Mucosa of rectum (tissue), 2 donors: ENCODE measurements around the gene MSH2.
A peak's percentile ranks its signal among the peaks of the same experiment; 100 is the strongest.
"Not testable (repeated sequence)": the region's sequence is repeated elsewhere in the genome, so short reads cannot be mapped to it uniquely, and the experiment has no call there.

Experiments
- H3K27ac ChIP-seq, 2 donors: one replicate each; pipeline ENCODE4 v1.7.0; 2013; ENCODE audit warnings: inconsistent platforms in 2 of 2, low read depth in 2 of 2, low read length in 2 of 2
- H3K27me3 ChIP-seq, 2 donors: one replicate each; pipeline ENCODE4 v1.7.0; 2013; ENCODE audit warnings: low read length in 2 of 2; ENCODE audit not compliant: control insufficient read depth in 2 of 2, insufficient read depth in 2 of 2
- H3K36me3 ChIP-seq, 2 donors: one replicate each; pipeline ENCODE4 v1.7.0; 2013; ENCODE audit warnings: low read length in 2 of 2; ENCODE audit not compliant: control insufficient read depth in 2 of 2, insufficient read depth in 2 of 2
- H3K4me1 ChIP-seq, 2 donors: one replicate each; pipeline ENCODE4 v1.7.0; 2013; ENCODE audit warnings: low read length in 2 of 2, mild to moderate bottlenecking in 1 of 2; ENCODE audit not compliant: control insufficient read depth in 2 of 2, insufficient read depth in 2 of 2
- H3K4me3 ChIP-seq, 2 donors: one replicate each; pipeline ENCODE4 v1.7.0; 2013; ENCODE audit warnings: low read length in 2 of 2
- H3K9ac ChIP-seq, 2 donors: one replicate each; pipeline ENCODE4 v1.7.0; 2013; ENCODE audit warnings: low read length in 2 of 2, low read depth in 1 of 2, mild to moderate bottlenecking in 1 of 2
- H3K9me3 ChIP-seq, 2 donors: one replicate each; pipeline ENCODE4 v1.7.0; 2013; ENCODE audit warnings: low read length in 2 of 2; ENCODE audit not compliant: control insufficient read depth in 2 of 2
- donor health status: healthy.
- donor health status: Normal muscosa, but diverticular disease.

MSH2 gene

DNA sequence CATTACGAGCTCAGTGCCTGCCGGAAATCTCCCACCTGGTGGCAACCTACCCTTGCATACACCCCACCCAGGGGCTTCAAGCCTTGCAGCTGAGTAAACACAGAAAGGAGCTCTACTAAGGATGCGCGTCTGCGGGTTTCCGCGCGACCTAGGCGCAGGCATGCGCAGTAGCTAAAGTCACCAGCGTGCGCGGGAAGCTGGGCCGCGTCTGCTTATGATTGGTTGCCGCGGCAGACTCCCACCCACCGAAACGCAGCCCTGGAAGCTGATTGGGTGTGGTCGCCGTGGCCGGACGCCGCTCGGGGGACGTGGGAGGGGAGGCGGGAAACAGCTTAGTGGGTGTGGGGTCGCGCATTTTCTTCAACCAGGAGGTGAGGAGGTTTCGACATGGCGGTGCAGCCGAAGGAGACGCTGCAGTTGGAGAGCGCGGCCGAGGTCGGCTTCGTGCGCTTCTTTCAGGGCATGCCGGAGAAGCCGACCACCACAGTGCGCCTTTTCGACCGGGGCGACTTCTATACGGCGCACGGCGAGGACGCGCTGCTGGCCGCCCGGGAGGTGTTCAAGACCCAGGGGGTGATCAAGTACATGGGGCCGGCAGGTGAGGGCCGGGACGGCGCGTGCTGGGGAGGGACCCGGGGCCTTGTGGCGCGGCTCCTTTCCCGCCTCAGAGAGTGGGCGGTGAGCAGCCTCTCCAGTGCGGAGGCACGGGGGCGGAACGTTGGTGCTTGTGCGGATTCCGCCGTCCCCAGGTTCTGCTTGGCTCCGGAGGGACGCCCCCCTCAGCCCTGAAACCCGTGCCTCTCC, at the start of gene MSH2:
Gene MSH2, plus strand, starts transcription at position 352 of the 804 bp plus-strand sequence. Its CDS starts 36 bp downstream, at position 388.
- Histone ChIP-seq H3K27me3 (no peaks in the 10 kb centered on the region), H3K27ac (peak within 1 kb of the TSS; percentile 48 to 73), H3K36me3 (no peaks in the 10 kb centered on the region), H3K4me3 (peak within 1 kb of the TSS; percentile 86 to 89), H3K9me3 (no peaks in the 10 kb centered on the region), H3K9ac (peak within 1 kb of the TSS; percentile 74 to 82), H3K4me1 (peaks cover 11 to 12% of the 10 kb centered on the region in 2 donors)

GRCh38 chr2:47354013-47354847, 48.7 kb upstream of the MSH2 start:
- no peaks in the 10 kb centered on the region for H3K36me3 ChIP-seq
- no peaks in the 10 kb centered on the region for H3K9me3 ChIP-seq
- H3K27me3 ChIP-seq = no peaks in the 10 kb centered on the region
- H3K4me3 ChIP-seq = peak overlapping the region in 1 of 2 donors; percentile 45
- peak overlapping the region; percentile 48 to 59 for H3K9ac ChIP-seq
- peaks cover 18 to 48% of the 10 kb centered on the region in 2 donors for H3K4me1 ChIP-seq
- H3K27ac ChIP-seq = peak overlapping the region; percentile 89 to 90

GRCh38 chr2:47354848-47355204, 48.1 kb upstream of the MSH2 start:
- Histone ChIP-seq H3K27me3 (no peaks in the 10 kb centered on the region), H3K9ac (peak overlapping the region; percentile 58 to 60), H3K27ac (peak overlapping the region; percentile 89 to 90), H3K36me3 (no peaks in the 10 kb centered on the region), H3K4me3 (no peak overlapping the region), H3K4me1 (peaks cover 21 to 52% of the 10 kb centered on the region in 2 donors), H3K9me3 (no peaks in the 10 kb centered on the region)

DNA sequence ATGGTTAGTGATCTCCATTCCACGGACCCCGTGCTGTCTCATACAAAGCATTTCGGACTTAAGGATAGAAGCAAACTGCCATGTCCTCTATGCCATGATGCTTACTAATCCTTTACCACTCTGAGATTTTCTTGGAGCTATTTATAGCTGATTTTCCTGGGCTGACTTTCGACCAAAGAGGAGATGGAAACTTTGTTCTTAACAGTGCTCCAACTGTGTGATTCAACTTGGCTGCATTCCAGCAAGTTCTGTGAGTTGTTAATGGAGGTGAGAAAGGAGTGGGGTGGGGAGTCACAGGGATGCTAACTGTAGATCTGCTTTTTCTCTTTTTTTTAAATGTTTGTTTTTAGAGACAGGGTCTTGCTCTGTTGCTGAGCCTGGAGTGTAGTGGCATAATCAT, 45.5 kb upstream of the MSH2 start:
- Histone ChIP-seq H3K36me3 (no peaks in the 10 kb centered on the region), H3K9ac (peak overlapping the region; percentile 34 to 42), H3K27me3 (no peaks in the 10 kb centered on the region), H3K9me3 (no peaks in the 10 kb centered on the region), H3K27ac (peak overlapping the region; percentile 89 to 90), H3K4me3 (no peak overlapping the region), H3K4me1 (peaks cover 21 to 61% of the 10 kb centered on the region in 2 donors)

DNA sequence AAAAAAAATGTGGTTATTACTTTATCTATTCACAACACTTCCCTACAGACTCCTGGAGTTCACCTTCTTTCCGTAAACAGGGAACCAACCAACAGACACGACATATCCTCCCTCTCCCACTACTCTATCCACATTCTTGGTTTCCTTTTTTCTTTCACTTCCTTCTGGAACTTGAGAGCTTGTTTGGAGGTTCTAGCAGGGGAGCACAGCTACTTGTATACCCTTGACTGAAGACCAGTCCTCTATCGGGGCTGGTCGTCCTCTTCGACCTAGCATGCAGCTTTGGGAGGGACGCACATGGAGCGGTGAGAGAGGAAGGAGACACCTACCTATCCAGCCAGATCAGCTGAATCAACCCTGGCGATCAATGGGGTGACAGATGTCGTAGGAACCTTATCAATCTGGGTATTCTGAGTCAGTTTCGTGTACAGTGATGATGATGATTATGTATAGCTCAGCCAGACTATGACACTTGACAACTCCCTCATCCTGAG, 43.5 kb upstream of the MSH2 start:
- Histone ChIP-seq H3K9me3 (no peaks in the 10 kb centered on the region), H3K27ac (peak overlapping the region; percentile 89 to 96), H3K27me3 (no peaks in the 10 kb centered on the region), H3K4me3 (peak overlapping the region in 1 of 2 donors; percentile 22), H3K4me1 (peaks cover 13 to 49% of the 10 kb centered on the region in 2 donors), H3K9ac (peak overlapping the region; percentile 56 to 61), H3K36me3 (no peaks in the 10 kb centered on the region)

GRCh38 chr2:47360283-47360682, 42.7 kb upstream of the MSH2 start:
- Histone ChIP-seq H3K4me1 (peaks cover 11 to 42% of the 10 kb centered on the region in 2 donors), H3K9me3 (no peaks in the 10 kb centered on the region), H3K9ac (peak overlapping the region in 1 of 2 donors; percentile 61), H3K36me3 (no peaks in the 10 kb centered on the region), H3K27ac (peak overlapping the region; percentile 89 to 96), H3K4me3 (no peak overlapping the region), H3K27me3 (no peaks in the 10 kb centered on the region)

- peak overlapping the region; percentile 89 to 96 for H3K27ac ChIP-seq
- peaks cover 9 to 39% of the 10 kb centered on the region in 2 donors for H3K4me1 ChIP-seq
- no peaks in the 10 kb centered on the region for H3K36me3 ChIP-seq
- peak overlapping the region in 1 of 2 donors; percentile 26 for H3K9ac ChIP-seq
- no peaks in the 10 kb centered on the region for H3K9me3 ChIP-seq
- H3K27me3 ChIP-seq = no peaks in the 10 kb centered on the region
- H3K4me3 ChIP-seq = peak overlapping the region in 1 of 2 donors; percentile 43
Measured at GRCh38 chr2:47360927-47361326, 42.0 kb upstream of the MSH2 start.

DNA sequence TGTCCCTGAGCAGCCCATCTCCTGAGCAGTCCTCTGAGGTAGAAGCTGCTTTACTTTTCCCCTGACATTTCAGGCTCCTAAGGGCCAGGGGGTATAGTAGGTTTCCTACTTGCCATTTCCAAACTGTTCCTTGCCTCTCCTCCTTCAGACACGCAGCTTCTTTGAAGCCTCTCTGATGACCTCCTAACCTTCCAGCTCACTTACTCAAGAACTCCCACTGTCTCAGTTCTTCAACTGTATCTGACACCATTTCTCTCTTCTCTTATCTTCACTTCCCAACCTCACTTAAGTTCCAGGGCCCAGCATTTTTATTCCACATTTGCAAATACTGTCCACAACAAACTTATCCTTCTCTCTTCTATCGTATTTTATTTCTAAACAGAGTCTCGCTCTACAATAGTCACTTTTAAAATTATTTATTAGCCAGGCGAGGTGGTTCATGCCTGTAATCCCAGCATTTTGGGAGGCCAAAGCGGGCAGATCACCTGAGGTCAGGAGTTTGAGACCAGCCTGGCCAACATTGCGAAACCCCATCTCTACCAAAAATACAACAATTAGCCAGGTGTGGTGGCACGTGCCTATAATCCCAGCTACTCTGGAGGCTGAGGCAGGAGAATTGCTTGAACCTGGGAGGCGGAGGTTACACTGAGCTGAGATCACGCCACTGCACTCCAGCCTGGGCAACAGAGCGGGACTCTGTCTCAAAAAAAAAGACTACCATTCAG, 41.3 kb upstream of the MSH2 start:
- Histone ChIP-seq H3K4me1 (peaks cover 9 to 36% of the 10 kb centered on the region in 2 donors), H3K9ac (peak overlapping the region in 1 of 2 donors; percentile 26), H3K27ac (peak overlapping the region; percentile 89 to 96), H3K4me3 (peak overlapping the region in 1 of 2 donors; percentile 43)
- H3K36me3 ChIP-seq, H3K9me3 ChIP-seq, H3K27me3 ChIP-seq: not testable (repeated sequence)

- H3K4me1 ChIP-seq = peaks cover 4 to 15% of the 10 kb centered on the region in 2 donors
- H3K9ac ChIP-seq = peak overlapping the region in 1 of 2 donors; percentile 100
- no peaks in the 10 kb centered on the region for H3K9me3 ChIP-seq
- H3K27me3 ChIP-seq = peaks cover 0 to 3% of the 10 kb centered on the region in 2 donors
- peaks cover 11 to 50% of the 10 kb centered on the region in 2 donors for H3K36me3 ChIP-seq
- peak overlapping the region in 1 of 2 donors; percentile 62 for H3K27ac ChIP-seq
- peak overlapping the region; percentile 80 to 81 for H3K4me3 ChIP-seq
Measured at GRCh38 chr2:47373747-47374146, 29.2 kb upstream of the MSH2 start.
